Neural progenitor cell (in vitro differentiated cells): ENCODE results near the gene PTPA. TPM values are rescaled to one million over a fixed set of nuclear protein-coding genes. Genes with fewer than 3 reads are reported as not detected.
A peak's percentile ranks its signal among the peaks of the same experiment; 100 is the strongest.
"Not testable (repeated sequence)": the region's sequence is repeated elsewhere in the genome, so short reads cannot be mapped to it uniquely, and the experiment has no call there.

Source experiments
- DNase-seq: peaks from one replicate; pipeline ENCODE4 v3.0.0-alpha.2; 2016; ENCODE audit warnings: low spot score
- H2AFZ ChIP-seq: fragments of 200-600 bp; sonication (generic); replicated peaks from 2 replicates; pipeline ENCODE4 v1.6.1; 2016; ENCODE audit warnings: antibody characterized with exemption
- H3F3A ChIP-seq: fragments of 200-600 bp; sonication (generic); 2 replicates; pipeline ENCODE4 v1.6.1; 2016; ENCODE audit warnings: antibody characterized with exemption, low read depth
- H3K27ac ChIP-seq: fragments of 200-600 bp; sonication (generic); 2 replicates; pipeline ENCODE4 v1.5.1; 2016; ENCODE audit warnings: mild to moderate bottlenecking
- H3K27me3 ChIP-seq: fragments of 200-600 bp; sonication (generic); 2 replicates; pipeline ENCODE4 v1.6.1; 2016; ENCODE audit warnings: mild to moderate bottlenecking, moderate library complexity
- H3K36me3 ChIP-seq: fragments of 200-600 bp; sonication (generic); 2 replicates; pipeline ENCODE4 v1.5.1; 2016
- H3K4me1 ChIP-seq: fragments of 200-600 bp; sonication (generic); 2 replicates; pipeline ENCODE4 v1.6.1; 2016; ENCODE audit warnings: mixed run types
- H3K4me2 ChIP-seq: fragments of 200-600 bp; sonication (generic); 2 replicates; pipeline ENCODE4 v1.6.1; 2016
- H3K4me3 ChIP-seq: fragments of 200-600 bp; sonication (generic); 2 replicates; pipeline ENCODE4 v1.5.1; 2016
- H3K79me2 ChIP-seq: fragments of 200-600 bp; sonication (generic); 2 replicates; pipeline ENCODE4 v1.6.1; 2016; ENCODE audit warnings: low read depth
- H3K9ac ChIP-seq: fragments of 200-600 bp; sonication (generic); 2 replicates; pipeline ENCODE4 v1.6.1; 2016
- H3K9me3 ChIP-seq: fragments of 200-600 bp; sonication (generic); 2 replicates; pipeline ENCODE4 v1.5.1; 2016; ENCODE audit warnings: low read depth
- H4K20me1 ChIP-seq: fragments of 200-600 bp; sonication (generic); 2 replicates; pipeline ENCODE4 v1.6.1; 2016; ENCODE audit warnings: low read depth
- H3K27ac Mint-ChIP-seq: 3 replicates; pipeline ENCODE4 v1.8.0; 2021; ENCODE audit warnings: mixed read lengths
- H3K27me3 Mint-ChIP-seq: 2 replicates; pipeline ENCODE4 v1.8.0; 2022; ENCODE audit warnings: low read depth, mild to moderate bottlenecking, inconsistent platforms, moderate library complexity, mixed read lengths; ENCODE audit not compliant: insufficient read depth
- H3K36me3 Mint-ChIP-seq: 3 replicates; pipeline ENCODE4 v1.8.0; 2021; ENCODE audit warnings: mixed read lengths
- H3K4me1 Mint-ChIP-seq: 3 replicates; pipeline ENCODE4 v1.8.0; 2021; ENCODE audit warnings: mixed read lengths
- H3K4me3 Mint-ChIP-seq: 3 replicates; pipeline ENCODE4 v1.8.0; 2021; ENCODE audit warnings: mild to moderate bottlenecking, moderate library complexity, mixed read lengths
- H3K9me3 Mint-ChIP-seq: 3 replicates; pipeline ENCODE4 v1.8.0; 2020; ENCODE audit warnings: mixed read lengths
- CTCF ChIP-seq: fragments of 200-600 bp; sonication (generic); IDR thresholded peaks from 2 replicates; pipeline ENCODE4 v1.5.1; 2017; ENCODE audit warnings: antibody characterized with exemption, mild to moderate bottlenecking
- EZH2 ChIP-seq: fragments of 200-600 bp; sonication (generic); IDR thresholded peaks from 2 replicates; pipeline ENCODE4 v1.6.1; 2017; ENCODE audit warnings: antibody characterized with exemption, mild to moderate bottlenecking, moderate library complexity
- EZH2phosphoT487 ChIP-seq: fragments of 200-600 bp; sonication (generic); IDR thresholded peaks from 2 replicates; pipeline ENCODE4 v1.6.1; 2017; ENCODE audit warnings: antibody characterized with exemption
- total RNA-seq: library from RNA; depleted of rRNA; stranded (reverse); fragments of >200 nt; gene quantifications from 2 replicates; pipeline ENCODE4 v1.2.3, GENCODE V29; 2015; ENCODE audit warnings: low replicate concordance

PTPA gene
- total RNA-seq, 1 donor from 2014 or later = 82.4 TPM

GRCh38 chr9:129109537-129109903 lies 1.7 kb upstream of the PTPA start:
- Histone ChIP-seq H3K4me1 (no peaks in the 10 kb centered on the region), H3K9ac (no peak overlapping the region), H3K4me2 (peak overlapping the region; percentile 90), H3K79me2 (peaks cover 29% of the 10 kb centered on the region), H3K4me3 (peak overlapping the region; percentile 93), H2AFZ (no peak overlapping the region), H4K20me1 (peaks cover 10% of the 10 kb centered on the region), H3F3A (peaks cover 24% of the 10 kb centered on the region), H3K27me3 (peaks cover 21% of the 10 kb centered on the region), H3K27ac (no peak overlapping the region), H3K9me3 (no peaks in the 10 kb centered on the region), H3K36me3 (no peaks in the 10 kb centered on the region)
- Mint-ChIP-seq H3K36me3 (peaks cover 5% of the 10 kb centered on the region), H3K4me1 (peaks cover 22% of the 10 kb centered on the region), H3K27me3 (peaks cover 3% of the 10 kb centered on the region), H3K9me3 (no peaks in the 10 kb centered on the region), H3K27ac (no peak overlapping the region), H3K4me3 (peak overlapping the region; percentile 85)
- TF ChIP-seq EZH2 (no peak), CTCF (no peak), EZH2phosphoT487 (no peak)
- DNase-seq = peak; percentile 34

GRCh38 chr9:129109952-129110739 lies 1.1 kb upstream of the PTPA start:
- Histone ChIP-seq H3K4me2 (peak overlapping the region; percentile 90), H3K9me3 (no peaks in the 10 kb centered on the region), H3K36me3 (no peaks in the 10 kb centered on the region), H3F3A (peaks cover 24% of the 10 kb centered on the region), H3K27ac (no peak overlapping the region), H3K79me2 (peaks cover 35% of the 10 kb centered on the region), H3K9ac (no peak overlapping the region), H3K27me3 (peaks cover 21% of the 10 kb centered on the region), H3K4me1 (no peaks in the 10 kb centered on the region), H4K20me1 (peaks cover 15% of the 10 kb centered on the region), H2AFZ (peak overlapping the region; percentile 90), H3K4me3 (peak overlapping the region; percentile 93)
- H3K27me3 Mint-ChIP-seq = peaks cover 3% of the 10 kb centered on the region
- H3K27ac Mint-ChIP-seq = no peak overlapping the region
- H3K4me3 Mint-ChIP-seq = peak overlapping the region; percentile 85
- H3K9me3 Mint-ChIP-seq = no peaks in the 10 kb centered on the region
- peak; percentile 65 for TF ChIP-seq EZH2
- TF ChIP-seq CTCF = peak; percentile 27
- TF ChIP-seq EZH2phosphoT487 = no peak
- peaks cover 28% of the 10 kb centered on the region for H3K4me1 Mint-ChIP-seq
- peaks cover 5% of the 10 kb centered on the region for H3K36me3 Mint-ChIP-seq
- DNase-seq = no peak

- Mint-ChIP-seq H3K4me1 (peaks cover 31% of the 10 kb centered on the region), H3K4me3 (peak overlapping the region; percentile 97), H3K27ac (peak overlapping the region; percentile 95), H3K27me3 (peaks cover 3% of the 10 kb centered on the region), H3K36me3 (peaks cover 3% of the 10 kb centered on the region), H3K9me3 (no peaks in the 10 kb centered on the region)
- TF ChIP-seq CTCF = no peak
- TF ChIP-seq EZH2phosphoT487 = no peak
- TF ChIP-seq EZH2 = no peak
- peaks cover 50% of the 10 kb centered on the region for H3K79me2 ChIP-seq
- H3K36me3 ChIP-seq = no peaks in the 10 kb centered on the region
- H3K4me2 ChIP-seq = peak overlapping the region; percentile 90
- H2AFZ ChIP-seq = peak overlapping the region; percentile 95
- no peaks in the 10 kb centered on the region for H3K4me1 ChIP-seq
- H3K9ac ChIP-seq = peak overlapping the region; percentile 62
- H4K20me1 ChIP-seq = peaks cover 15% of the 10 kb centered on the region
- DNase-seq = peak; percentile 62
- peaks cover 24% of the 10 kb centered on the region for H3F3A ChIP-seq
- peak overlapping the region; percentile 84 for H3K27ac ChIP-seq
- H3K9me3 ChIP-seq = no peaks in the 10 kb centered on the region
- H3K27me3 ChIP-seq = peaks cover 21% of the 10 kb centered on the region
- H3K4me3 ChIP-seq = peak overlapping the region; percentile 93
Measured at GRCh38 chr9:129111528-129112151, 425 bp downstream of the PTPA start.

- peaks cover 24% of the 10 kb centered on the region for H3F3A ChIP-seq
- Mint-ChIP-seq H3K27ac (peak overlapping the region; percentile 80), H3K4me3 (peak overlapping the region; percentile 97), H3K4me1 (peaks cover 31% of the 10 kb centered on the region)
- not testable (repeated sequence) for H3K4me1 ChIP-seq, H3K36me3 ChIP-seq, H3K27me3 Mint-ChIP-seq, H3K9me3 ChIP-seq, H3K9me3 Mint-ChIP-seq, H3K36me3 Mint-ChIP-seq, H2AFZ ChIP-seq, DNase-seq
- H3K79me2 ChIP-seq = peaks cover 59% of the 10 kb centered on the region
- peak overlapping the region; percentile 90 for H3K4me2 ChIP-seq
- peak overlapping the region; percentile 44 for H3K27ac ChIP-seq
- peak overlapping the region; percentile 62 for H3K9ac ChIP-seq
- peaks cover 15% of the 10 kb centered on the region for H4K20me1 ChIP-seq
- H3K27me3 ChIP-seq = peaks cover 21% of the 10 kb centered on the region
- H3K4me3 ChIP-seq = peak overlapping the region; percentile 93
Measured at GRCh38 chr9:129112526-129112925, 1.3 kb downstream of the PTPA start.
